Activated T-helper 2 cell treated with anti-CD3 and anti-CD28 coated beads, Interferon-gamma antibody, Interleukin-2, Interleukin-4, amounts not matched to agents 10 μg/mL and 5 μg/mL and 100 μg/mL, durations not matched to agents 14 hours and 24 hours and 36 hours (primary cell): ENCODE measurements around the gene TEX53. TPM values are rescaled to one million over a fixed set of nuclear protein-coding genes. Genes with fewer than 3 reads are reported as not detected.

Experiments
- DNase-seq: peaks from one replicate; pipeline ENCODE4 v3.0.0; 2021; ENCODE audit warnings: low spot score
- H3K27ac Mint-ChIP-seq: one replicate; pipeline ENCODE4 v1.8.0; 2021; ENCODE audit warnings: mixed read lengths
- H3K27me3 Mint-ChIP-seq: one replicate; pipeline ENCODE4 v1.8.0; 2021; ENCODE audit warnings: low read depth, mixed read lengths
- H3K36me3 Mint-ChIP-seq: one replicate; pipeline ENCODE4 v1.8.0; 2021; ENCODE audit warnings: low read depth, mixed read lengths
- H3K4me1 Mint-ChIP-seq: one replicate; pipeline ENCODE4 v1.8.0; 2021; ENCODE audit warnings: low read depth, mixed read lengths
- H3K4me3 Mint-ChIP-seq: one replicate; pipeline ENCODE4 v1.8.0; 2021; ENCODE audit warnings: low read depth, mild to moderate bottlenecking, moderate library complexity, mixed read lengths
- H3K9me3 Mint-ChIP-seq: one replicate; pipeline ENCODE4 v1.8.0; 2021; ENCODE audit warnings: mixed read lengths
- intact Hi-C: fragments of 100-400 bp; cut with micrococcal nuclease; formaldehyde crosslinking; loops from one replicate; pipeline ENCODE4 v1.15.1; 2023
- total RNA-seq: library from RNA; stranded (reverse); gene quantifications from 2 replicates; pipeline ENCODE4 v1.2.3, GENCODE V29; 2022

Gene TEX53
- total RNA-seq, 1 donor from 2014 or later = not detected

GRCh38 chr9:114689813-114690212, 32.2 kb upstream of the TEX53 start:
- peaks cover 24% of the 10 kb centered on the region for H3K9me3 Mint-ChIP-seq
- intact Hi-C loops = loop anchor here (1.0 to 10.0 kb wide), 8 partner anchors 8 to 1935 kb away; partner anchors contain the start of gene SNX30
- H3K36me3 Mint-ChIP-seq = peaks cover 51% of the 10 kb centered on the region
- no peak overlapping the region for H3K4me3 Mint-ChIP-seq
- H3K4me1 Mint-ChIP-seq = peaks cover 92% of the 10 kb centered on the region
- H3K27me3 Mint-ChIP-seq = no peaks in the 10 kb centered on the region
- DNase-seq = no peak
- H3K27ac Mint-ChIP-seq = peak overlapping the region; percentile 98

DNA sequence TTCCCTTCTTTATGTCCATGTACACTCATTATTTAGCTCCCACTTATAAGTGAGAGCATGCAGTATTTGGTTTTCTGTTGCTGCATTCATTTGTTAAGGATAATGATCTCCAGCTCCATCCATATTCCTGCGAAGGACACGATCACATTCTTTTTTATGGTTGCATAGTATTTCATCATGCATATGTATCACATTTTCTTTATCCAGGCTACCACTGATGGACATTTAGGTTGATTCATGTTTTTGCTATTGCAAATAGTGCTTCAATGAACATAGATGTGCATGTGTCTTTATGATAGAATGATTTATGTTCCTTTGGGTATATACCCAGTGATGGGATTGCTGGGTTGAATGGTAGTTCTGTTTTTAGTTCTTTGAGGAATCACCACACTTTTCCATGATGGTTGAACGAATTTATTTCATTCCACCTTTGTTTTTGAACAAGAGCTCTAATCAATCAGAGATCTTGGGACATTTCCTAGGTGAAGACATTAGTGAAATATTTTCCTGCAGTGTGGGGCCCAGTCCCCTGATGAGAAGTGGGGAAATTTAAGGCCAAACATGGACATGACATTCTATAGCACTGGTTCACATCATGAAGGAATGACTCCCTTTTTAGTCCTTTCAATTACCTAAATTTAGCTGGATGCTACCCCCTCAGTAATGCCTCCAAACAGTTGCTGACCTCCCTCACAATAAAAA, 31.5 kb upstream of the TEX53 start:
- no peaks in the 10 kb centered on the region for H3K27me3 Mint-ChIP-seq
- intact Hi-C loops = loop anchor here (10.0 kb wide), 1 partner anchor 706 kb away; no protein-coding TSS in a partner anchor
- H3K9me3 Mint-ChIP-seq = peaks cover 27% of the 10 kb centered on the region
- no peak for DNase-seq
- no peak overlapping the region for H3K4me3 Mint-ChIP-seq
- peaks cover 54% of the 10 kb centered on the region for H3K36me3 Mint-ChIP-seq
- H3K27ac Mint-ChIP-seq = peak overlapping the region; percentile 98
- peaks cover 90% of the 10 kb centered on the region for H3K4me1 Mint-ChIP-seq

DNA sequence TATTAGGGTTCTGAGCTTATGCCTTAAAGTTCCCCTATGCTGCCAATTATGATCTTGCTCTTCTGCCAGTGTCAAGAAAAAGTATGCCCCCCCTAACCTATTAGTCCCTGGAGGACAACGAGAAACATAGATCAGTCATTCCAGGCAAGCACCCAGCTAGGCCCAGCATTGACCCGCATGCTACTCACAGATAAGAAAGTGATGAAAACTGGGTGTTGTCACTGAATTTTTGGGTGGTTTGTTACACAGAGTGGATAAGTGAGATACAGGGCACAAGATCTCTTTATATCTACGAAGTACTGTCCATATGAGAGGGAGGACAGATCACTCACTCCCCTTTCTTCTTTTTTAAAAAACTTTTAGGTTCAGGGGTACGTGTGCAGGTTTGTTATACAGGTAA, 30.8 kb upstream of the TEX53 start:
- Mint-ChIP-seq H3K27ac (peak overlapping the region; percentile 90), H3K9me3 (peaks cover 28% of the 10 kb centered on the region), H3K36me3 (peaks cover 57% of the 10 kb centered on the region), H3K4me3 (no peak overlapping the region), H3K4me1 (peaks cover 87% of the 10 kb centered on the region), H3K27me3 (no peaks in the 10 kb centered on the region)
- DNase-seq = no peak
- intact Hi-C loops = loop anchor here (10.0 kb wide), 1 partner anchor 706 kb away; no protein-coding TSS in a partner anchor

DNA sequence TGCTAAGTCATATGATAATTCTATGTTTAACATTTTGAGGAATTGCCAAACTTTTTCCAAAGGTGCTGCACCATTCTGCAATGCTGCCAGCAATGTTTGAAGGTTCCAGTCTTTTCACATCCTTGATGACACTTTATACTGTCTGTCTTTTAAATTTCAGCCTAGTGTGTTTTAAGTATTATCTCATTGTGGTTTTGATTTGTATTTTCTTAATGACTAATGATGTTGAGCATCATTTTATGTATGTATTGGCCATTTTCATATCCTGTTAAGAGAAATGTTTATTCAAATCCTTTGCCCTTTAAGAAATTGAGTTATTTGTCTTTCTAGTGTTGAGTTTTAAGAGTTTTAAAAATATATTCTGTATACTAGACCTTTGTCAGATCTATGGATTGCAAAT, 29.4 kb upstream of the TEX53 start:
- peaks cover 28% of the 10 kb centered on the region for H3K9me3 Mint-ChIP-seq
- peak overlapping the region; percentile 90 for H3K27ac Mint-ChIP-seq
- no peak for DNase-seq
- H3K4me1 Mint-ChIP-seq = peaks cover 79% of the 10 kb centered on the region
- peak overlapping the region; percentile 54 for H3K4me3 Mint-ChIP-seq
- no peaks in the 10 kb centered on the region for H3K27me3 Mint-ChIP-seq
- intact Hi-C loops = loop anchor here (1.0 to 10.0 kb wide), 2 partner anchors 10 to 708 kb away; no protein-coding TSS in a partner anchor
- peaks cover 59% of the 10 kb centered on the region for H3K36me3 Mint-ChIP-seq

GRCh38 chr9:114685951-114686350, 28.3 kb upstream of the TEX53 start:
- Mint-ChIP-seq H3K4me3 (peak overlapping the region; percentile 51), H3K27ac (peak overlapping the region; percentile 90), H3K36me3 (peaks cover 59% of the 10 kb centered on the region), H3K9me3 (peaks cover 28% of the 10 kb centered on the region), H3K27me3 (no peaks in the 10 kb centered on the region), H3K4me1 (peaks cover 76% of the 10 kb centered on the region)
- intact Hi-C loops = loop anchor here (10.0 kb wide), 1 partner anchor 709 kb away; no protein-coding TSS in a partner anchor
- no peak for DNase-seq

DNA sequence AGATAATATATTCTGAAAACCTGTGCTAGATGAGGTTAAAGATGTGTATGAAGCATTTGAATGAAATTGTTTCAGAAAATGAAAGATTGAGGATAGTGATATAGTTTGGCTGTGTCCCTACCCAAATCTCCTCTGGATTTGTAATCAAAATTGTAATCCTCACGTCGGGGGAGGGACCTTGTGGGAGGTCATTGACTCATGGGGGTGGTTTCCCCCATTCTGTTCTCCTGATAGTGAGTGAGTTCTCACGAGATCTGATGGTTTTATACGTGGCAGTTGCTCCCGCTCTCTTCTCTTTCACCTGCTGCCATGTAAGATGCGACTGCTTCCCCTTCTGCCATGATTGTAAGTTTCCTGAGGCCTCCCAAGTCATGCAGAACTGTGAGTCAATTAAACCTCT, 26.4 kb upstream of the TEX53 start:
- H3K27ac Mint-ChIP-seq = peak overlapping the region; percentile 54
- peaks cover 47% of the 10 kb centered on the region for H3K36me3 Mint-ChIP-seq

DNA sequence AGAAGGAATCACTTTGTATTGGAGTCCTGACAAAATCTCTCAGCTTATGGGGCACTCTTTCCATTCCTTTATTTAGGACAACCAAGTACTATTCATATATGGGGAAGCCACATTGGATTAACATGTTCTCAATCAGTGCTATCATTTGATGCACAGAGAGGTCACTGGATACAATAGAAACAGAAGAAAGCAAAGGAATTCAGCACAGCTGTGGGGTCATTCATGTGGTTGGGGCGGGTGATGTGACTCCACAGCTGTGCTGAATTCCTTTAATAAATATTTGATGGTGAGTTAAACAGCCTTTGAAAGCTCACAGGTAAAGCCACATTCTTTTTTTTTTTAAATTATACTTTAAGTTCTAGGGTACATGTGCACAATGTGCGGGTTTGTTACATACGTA, 25.2 kb upstream of the TEX53 start:
- Mint-ChIP-seq H3K9me3 (peaks cover 18% of the 10 kb centered on the region), H3K4me3 (no peak overlapping the region), H3K4me1 (peaks cover 67% of the 10 kb centered on the region), H3K36me3 (peaks cover 35% of the 10 kb centered on the region), H3K27me3 (peaks cover 5% of the 10 kb centered on the region), H3K27ac (peak overlapping the region; percentile 29)
- no peak for DNase-seq
- intact Hi-C loops = loop anchor here (1.0 to 10.0 kb wide), 7 partner anchors 15 to 839 kb away; partner anchors contain the start of gene TNFSF15

More for the DNA sequence above, 26.4 kb upstream of the TEX53 start:
- H3K4me3 Mint-ChIP-seq = peak overlapping the region; percentile 59
- peaks cover 28% of the 10 kb centered on the region for H3K9me3 Mint-ChIP-seq
- no peaks in the 10 kb centered on the region for H3K27me3 Mint-ChIP-seq
- H3K4me1 Mint-ChIP-seq = peaks cover 67% of the 10 kb centered on the region
- DNase-seq = no peak
- intact Hi-C loops = loop anchor here (5.0 to 10.0 kb wide), 4 partner anchors 33 to 838 kb away; partner anchors contain the start of gene TNFSF15

- DNase-seq = peak; percentile 74
- Mint-ChIP-seq H3K36me3 (peaks cover 26% of the 10 kb centered on the region), H3K9me3 (peaks cover 12% of the 10 kb centered on the region), H3K4me1 (peaks cover 67% of the 10 kb centered on the region), H3K27me3 (peaks cover 5% of the 10 kb centered on the region), H3K27ac (peak within 1 kb of the TSS; percentile 94), H3K4me3 (no peak within 1 kb of the TSS)
- intact Hi-C loops = loop anchor here (1.0 to 10.0 kb wide), 10 partner anchors 17 to 841 kb away; partner anchors contain the start of genes TNFSF15 and TNFSF8
Observed at GRCh38 chr9:114681594-114682332, 24.2 kb upstream of the TEX53 start, which contains the start of gene TEX48. Gene TEX48, minus strand, starts transcription at chr9:114682192. Its CDS starts 10,469 bp downstream, at chr9:114671723.

DNA sequence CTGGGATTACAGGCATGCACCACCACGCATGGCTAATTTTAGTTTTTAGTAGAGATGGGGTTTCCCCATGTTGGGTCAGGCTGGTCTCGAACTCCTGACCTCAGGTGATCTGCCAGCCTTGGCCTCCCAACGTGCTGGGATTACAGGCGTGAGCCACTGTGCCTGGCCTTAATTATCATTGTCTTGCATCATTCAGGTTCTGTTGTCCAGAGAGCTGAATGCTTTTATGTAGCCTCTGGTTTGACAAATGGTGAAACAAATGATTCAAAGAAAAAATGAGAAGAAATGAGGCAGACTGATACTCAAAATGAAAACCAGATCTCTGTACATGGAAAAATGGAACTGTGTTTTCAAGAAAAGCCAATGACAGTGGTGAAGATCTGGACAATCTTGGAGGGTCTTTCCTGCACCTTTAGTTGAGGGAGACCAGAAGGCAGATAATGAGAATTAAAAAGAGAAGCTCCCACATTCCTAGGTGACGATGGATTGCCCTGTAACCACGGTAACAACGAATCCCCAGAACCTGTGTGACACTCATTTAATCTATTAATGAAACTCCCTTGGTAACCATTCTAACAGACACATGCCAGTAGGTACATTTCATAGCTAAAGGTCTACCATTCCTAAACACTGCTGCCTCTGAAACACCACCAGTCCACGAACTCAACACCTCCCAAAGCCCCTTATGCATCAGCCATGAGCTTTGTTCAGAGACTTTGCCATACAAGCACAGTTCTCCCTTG, 22.8 kb upstream of the TEX53 start:
- Mint-ChIP-seq H3K27ac (peak overlapping the region; percentile 54), H3K9me3 (peaks cover 5% of the 10 kb centered on the region), H3K4me1 (peaks cover 60% of the 10 kb centered on the region), H3K4me3 (no peak overlapping the region), H3K27me3 (peaks cover 5% of the 10 kb centered on the region), H3K36me3 (peaks cover 13% of the 10 kb centered on the region)
- intact Hi-C loops = loop anchor here (1.0 to 10.0 kb wide), 7 partner anchors 18 to 842 kb away; partner anchors contain the start of genes TNFSF15 and TNFSF8
- DNase-seq = no peak

- Mint-ChIP-seq H3K27ac (no peak overlapping the region), H3K9me3 (no peaks in the 10 kb centered on the region), H3K4me1 (peaks cover 60% of the 10 kb centered on the region), H3K27me3 (peaks cover 5% of the 10 kb centered on the region), H3K4me3 (no peak overlapping the region), H3K36me3 (peaks cover 3% of the 10 kb centered on the region)
- intact Hi-C loops = no loop called here
- DNase-seq = no peak
Observed at GRCh38 chr9:114678795-114679194, 21.2 kb upstream of the TEX53 start.

- Mint-ChIP-seq H3K4me1 (peaks cover 57% of the 10 kb centered on the region), H3K27ac (no peak overlapping the region), H3K36me3 (no peaks in the 10 kb centered on the region), H3K4me3 (no peak overlapping the region), H3K27me3 (peaks cover 5% of the 10 kb centered on the region), H3K9me3 (no peaks in the 10 kb centered on the region)
- intact Hi-C loops = no loop called here
- no peak for DNase-seq
Observed at GRCh38 chr9:114678130-114678529, 20.5 kb upstream of the TEX53 start.

- H3K27ac Mint-ChIP-seq = no peak overlapping the region
- no peak for DNase-seq
- H3K9me3 Mint-ChIP-seq = no peaks in the 10 kb centered on the region
- H3K4me3 Mint-ChIP-seq = no peak overlapping the region
- H3K27me3 Mint-ChIP-seq = peaks cover 5% of the 10 kb centered on the region
- no peaks in the 10 kb centered on the region for H3K36me3 Mint-ChIP-seq
- intact Hi-C loops = no loop called here
- H3K4me1 Mint-ChIP-seq = peaks cover 54% of the 10 kb centered on the region
Observed at GRCh38 chr9:114677418-114677817, 19.8 kb upstream of the TEX53 start.
